GM12865 (cell line): ENCODE measurements around the gene PTP4A2.

Experiments used
- DNase-seq: peaks from one replicate; pipeline ENCODE4 v3.0.0; 2010; ENCODE audit warnings: low read depth
- H3K4me3 ChIP-seq: 2 replicates; pipeline ENCODE4 v1.5.1; 2011; ENCODE audit warnings: mild to moderate bottlenecking, low read depth, low read length, control low read depth
- TF ChIP-seq, protein P1 (sequence below): IDR thresholded peaks from 2 replicates; pipeline ENCODE4 v1.5.1; 2011; ENCODE audit warnings: low read length, control low read depth, low read depth, inconsistent platforms; ENCODE audit not compliant: insufficient read depth; ENCODE audit errors: missing control alignments

Gene PTP4A2

DNA sequence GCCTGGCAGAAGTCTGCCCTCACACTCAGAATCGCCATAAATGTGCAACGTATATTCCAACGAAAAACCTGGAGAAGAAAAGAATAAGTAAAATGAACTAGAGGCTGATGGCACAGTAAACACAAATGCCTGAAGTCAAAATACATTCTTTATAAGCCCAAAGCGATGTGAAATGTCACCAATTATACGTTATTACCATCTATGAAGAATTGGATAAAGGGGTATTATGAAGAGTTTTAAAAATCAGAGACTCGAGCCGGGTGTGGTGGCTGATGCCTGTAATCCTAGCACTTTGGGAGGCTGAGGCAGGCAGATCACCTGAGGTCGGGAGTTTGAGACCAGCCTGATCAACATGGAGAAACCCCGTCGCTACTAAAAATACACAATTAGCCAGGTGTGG, 18.6 kb downstream of the PTP4A2 start:
- DNase-seq: no peak
- H3K4me3 ChIP-seq: no peak overlapping the region
- TF ChIP-seq, protein P1, sequence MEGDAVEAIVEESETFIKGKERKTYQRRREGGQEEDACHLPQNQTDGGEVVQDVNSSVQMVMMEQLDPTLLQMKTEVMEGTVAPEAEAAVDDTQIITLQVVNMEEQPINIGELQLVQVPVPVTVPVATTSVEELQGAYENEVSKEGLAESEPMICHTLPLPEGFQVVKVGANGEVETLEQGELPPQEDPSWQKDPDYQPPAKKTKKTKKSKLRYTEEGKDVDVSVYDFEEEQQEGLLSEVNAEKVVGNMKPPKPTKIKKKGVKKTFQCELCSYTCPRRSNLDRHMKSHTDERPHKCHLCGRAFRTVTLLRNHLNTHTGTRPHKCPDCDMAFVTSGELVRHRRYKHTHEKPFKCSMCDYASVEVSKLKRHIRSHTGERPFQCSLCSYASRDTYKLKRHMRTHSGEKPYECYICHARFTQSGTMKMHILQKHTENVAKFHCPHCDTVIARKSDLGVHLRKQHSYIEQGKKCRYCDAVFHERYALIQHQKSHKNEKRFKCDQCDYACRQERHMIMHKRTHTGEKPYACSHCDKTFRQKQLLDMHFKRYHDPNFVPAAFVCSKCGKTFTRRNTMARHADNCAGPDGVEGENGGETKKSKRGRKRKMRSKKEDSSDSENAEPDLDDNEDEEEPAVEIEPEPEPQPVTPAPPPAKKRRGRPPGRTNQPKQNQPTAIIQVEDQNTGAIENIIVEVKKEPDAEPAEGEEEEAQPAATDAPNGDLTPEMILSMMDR: no peak

DNA sequence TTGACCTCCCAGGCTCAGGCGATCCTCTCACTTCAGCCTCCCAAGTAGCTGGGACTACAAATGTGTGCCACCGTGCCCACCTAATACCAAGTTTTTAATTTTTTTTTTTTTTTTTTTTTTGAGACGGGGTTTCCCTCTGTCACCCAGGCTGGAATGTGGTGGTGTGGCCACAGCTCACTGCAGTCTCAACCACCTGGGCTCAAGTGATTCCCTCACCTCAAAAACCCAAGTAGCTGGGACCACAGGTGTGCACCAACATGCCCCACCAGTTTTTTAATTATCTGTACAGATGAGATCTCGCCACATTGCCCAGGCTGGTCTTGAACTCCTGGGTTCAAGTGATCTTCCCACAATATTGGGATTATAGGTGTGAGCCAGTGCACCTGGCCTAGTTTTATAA, 22.7 kb downstream of the PTP4A2 start:
- no peak overlapping the region for H3K4me3 ChIP-seq
- TF ChIP-seq, protein P1: no peak
- DNase-seq: no peak

DNA sequence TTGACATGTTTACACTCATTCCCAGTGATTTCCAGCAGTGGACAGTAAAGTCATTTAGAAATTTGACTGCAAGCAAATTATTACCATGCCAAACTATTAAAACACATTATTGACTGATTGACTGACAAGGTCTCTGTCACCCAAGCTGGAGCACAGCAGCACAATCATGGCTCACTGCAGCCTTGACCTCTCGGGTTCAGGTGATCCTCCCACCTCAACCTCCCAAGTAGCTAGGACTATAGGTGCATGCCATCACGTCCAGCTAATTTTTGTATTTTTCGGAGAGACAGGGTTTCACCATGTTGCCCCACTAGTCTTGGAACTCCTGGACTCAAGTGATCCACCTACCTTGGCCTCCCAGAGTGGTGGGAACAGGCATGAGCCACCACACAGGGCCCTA, 24.2 kb downstream of the PTP4A2 start:
- no peak for DNase-seq
- no peak overlapping the region for H3K4me3 ChIP-seq
- TF ChIP-seq, protein P1: no peak

DNA sequence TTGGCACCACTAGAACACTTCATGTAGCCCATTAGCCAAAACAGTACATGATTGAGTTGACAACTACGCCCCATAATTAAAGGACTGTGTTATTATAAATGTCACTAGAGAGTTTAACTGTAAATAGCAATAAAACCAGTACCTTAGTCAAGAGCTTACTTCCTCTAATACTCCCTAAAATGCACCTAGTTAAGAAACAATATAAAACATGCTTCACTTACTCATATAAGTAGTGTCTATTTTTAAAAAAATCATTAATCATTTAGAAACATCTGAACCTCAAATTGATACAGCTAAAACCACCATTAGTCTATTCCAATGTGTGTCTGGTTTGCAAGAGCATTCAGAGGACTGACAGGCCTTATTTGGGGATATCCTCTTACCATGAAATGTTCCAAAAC, 25.3 kb downstream of the PTP4A2 start:
- TF ChIP-seq, protein P1: no peak
- no peak overlapping the region for H3K4me3 ChIP-seq
- peak; percentile 69 for DNase-seq

DNA sequence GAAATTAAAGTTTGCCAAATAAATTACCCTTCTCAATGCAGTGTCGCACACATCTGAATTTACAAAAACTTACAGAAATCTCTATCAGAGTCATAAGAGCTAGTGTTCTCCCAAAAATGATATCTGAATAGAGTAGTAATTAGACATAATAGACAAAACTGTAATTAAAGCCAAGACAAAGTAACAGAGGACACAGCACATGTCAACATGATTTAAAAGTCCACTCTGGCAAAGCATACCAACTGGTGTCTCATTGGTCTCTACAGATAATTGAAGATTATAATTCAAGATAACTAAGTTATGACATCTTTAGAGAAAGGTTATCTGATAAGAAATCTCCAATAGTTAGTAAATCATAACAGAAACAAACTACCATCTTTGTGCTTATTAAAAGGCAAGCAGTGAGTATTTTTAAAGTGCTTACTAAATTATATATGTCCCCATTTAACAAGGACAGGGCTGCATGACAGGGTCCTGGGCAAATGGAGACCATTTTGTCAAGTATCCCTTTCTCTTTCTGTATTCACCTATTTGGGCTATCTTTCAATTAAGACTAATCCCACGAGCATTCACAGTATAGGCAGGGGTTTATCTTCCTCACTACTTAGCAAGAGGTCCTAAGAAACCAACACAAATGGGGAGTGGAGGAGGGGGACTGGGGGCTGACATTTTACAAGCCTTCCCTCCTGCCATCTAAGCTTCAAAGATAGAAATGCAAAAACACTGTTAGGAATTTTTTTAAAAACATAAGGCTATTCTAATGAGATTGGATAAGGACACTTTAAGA, 26.0 kb downstream of the PTP4A2 start:
- no peak for DNase-seq
- TF ChIP-seq, protein P1: no peak
- H3K4me3 ChIP-seq: no peak overlapping the region

DNA sequence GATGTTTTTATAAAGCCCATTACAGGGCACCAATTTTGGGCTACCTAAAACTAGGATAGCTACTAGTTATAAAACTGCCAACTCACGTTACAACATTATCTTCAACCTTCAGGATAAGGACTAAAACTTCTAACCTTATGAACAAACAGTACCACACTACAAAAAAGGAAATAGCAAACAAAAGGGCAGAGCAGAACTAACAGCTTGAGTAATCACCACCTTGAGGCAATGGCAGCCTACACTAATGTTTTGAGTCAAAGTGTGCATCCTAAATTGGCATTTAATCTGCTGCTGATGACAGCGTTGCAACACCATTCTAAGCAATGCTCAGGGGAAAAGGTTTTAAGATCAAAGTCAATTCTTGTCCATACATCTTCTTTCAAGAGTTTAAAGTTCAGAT, 27.2 kb downstream of the PTP4A2 start:
- H3K4me3 ChIP-seq: no peak overlapping the region
- peak; percentile 63 for DNase-seq
- TF ChIP-seq, protein P1: no peak

DNA sequence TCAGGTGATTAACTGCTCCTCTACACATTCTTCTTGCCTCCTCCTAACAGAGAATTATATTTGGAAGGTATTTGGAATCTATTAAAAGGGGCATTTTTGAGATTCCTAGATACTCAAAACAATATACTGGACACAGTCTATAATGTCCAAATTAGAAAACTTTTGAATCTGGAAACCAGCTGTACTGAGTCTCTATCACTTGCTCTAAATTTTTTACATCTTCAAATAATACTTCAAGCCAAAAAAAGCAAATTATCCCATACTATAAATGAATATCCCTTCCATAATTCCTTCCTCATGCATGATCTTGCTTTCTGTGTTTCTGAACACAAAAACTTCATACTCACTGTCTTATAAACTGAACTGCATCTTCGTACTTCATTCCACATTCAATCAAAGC, 28.5 kb downstream of the PTP4A2 start:
- DNase-seq: no peak
- no peak overlapping the region for H3K4me3 ChIP-seq
- TF ChIP-seq, protein P1: no peak
